ENCODE data around the gene GRIP2. TPM values are rescaled to one million over a fixed set of nuclear protein-coding genes. Genes with fewer than 3 reads are reported as not detected.

GRIP2 gene
- total RNA-seq, 1 donor from 2014 or later = 0.52 TPM

DNA sequence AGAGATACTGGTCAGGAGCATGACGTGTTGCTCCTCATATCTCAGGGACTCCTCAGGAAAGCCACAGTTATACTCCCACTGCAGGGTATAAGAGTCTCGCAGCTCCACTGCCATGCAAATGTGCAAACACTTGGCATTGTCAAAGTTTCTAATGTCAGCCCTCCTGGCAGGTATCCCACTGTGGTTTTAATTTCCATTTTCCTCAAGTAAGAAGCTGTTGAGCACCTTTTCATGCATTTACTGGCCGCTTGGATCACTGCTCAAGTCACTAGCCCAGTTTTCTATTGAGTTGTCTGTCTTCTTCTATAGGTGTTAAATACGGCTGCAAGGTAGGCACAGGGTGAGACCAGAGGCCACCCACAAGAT, 41.9 kb upstream of the GRIP2 start:
- ATAC-seq = no peak
- Histone ChIP-seq H3K4me1 (no peaks in the 10 kb centered on the region), H3K36me3 (no peaks in the 10 kb centered on the region), H3K27me3 (no peaks in the 10 kb centered on the region), H3K9me3 (no peaks in the 10 kb centered on the region), H3K27ac (no peak overlapping the region), H3K4me3 (no peak overlapping the region)
- intact Hi-C loops (cut with DNase I) = no loop called here
- TF ChIP-seq, protein P1, sequence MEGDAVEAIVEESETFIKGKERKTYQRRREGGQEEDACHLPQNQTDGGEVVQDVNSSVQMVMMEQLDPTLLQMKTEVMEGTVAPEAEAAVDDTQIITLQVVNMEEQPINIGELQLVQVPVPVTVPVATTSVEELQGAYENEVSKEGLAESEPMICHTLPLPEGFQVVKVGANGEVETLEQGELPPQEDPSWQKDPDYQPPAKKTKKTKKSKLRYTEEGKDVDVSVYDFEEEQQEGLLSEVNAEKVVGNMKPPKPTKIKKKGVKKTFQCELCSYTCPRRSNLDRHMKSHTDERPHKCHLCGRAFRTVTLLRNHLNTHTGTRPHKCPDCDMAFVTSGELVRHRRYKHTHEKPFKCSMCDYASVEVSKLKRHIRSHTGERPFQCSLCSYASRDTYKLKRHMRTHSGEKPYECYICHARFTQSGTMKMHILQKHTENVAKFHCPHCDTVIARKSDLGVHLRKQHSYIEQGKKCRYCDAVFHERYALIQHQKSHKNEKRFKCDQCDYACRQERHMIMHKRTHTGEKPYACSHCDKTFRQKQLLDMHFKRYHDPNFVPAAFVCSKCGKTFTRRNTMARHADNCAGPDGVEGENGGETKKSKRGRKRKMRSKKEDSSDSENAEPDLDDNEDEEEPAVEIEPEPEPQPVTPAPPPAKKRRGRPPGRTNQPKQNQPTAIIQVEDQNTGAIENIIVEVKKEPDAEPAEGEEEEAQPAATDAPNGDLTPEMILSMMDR (IDR thresholded peaks at IDR 0.05) = no peak
- no peak for DNase-seq

DNA sequence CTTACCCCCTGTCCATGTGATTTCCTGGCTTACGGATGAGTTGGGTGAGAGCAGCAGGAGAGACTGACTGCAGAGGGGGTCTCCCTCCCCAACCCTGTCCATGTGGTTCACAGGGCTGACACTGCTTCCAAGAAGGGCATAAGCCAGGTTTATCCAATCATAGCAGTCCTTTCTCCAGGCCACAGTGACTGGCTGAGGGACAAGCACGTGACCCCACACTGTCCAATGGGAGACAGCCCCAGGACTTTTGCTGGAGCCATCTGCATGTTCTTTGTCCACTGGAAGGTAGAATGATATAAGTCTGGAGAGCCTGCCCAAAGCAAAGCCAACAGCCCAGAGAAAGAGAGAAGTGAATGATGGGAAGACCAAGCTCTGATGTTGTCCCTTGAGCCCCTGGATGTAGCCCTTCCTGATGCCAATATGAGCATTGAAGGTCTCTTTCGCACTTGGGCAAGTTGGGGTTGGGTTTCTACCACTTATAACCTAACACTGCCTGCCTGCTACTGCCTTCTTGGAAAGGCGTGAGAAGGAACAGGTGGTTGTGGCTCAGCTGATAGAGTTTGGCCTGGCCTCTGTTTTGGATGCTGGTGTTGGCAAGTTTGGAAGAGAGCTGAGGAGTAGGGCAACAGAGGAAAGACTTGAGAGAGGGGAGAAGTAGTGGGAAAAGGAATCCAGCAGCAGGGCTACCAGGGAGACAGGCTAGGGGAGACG, 41.3 kb upstream of the GRIP2 start:
- no peak for DNase-seq
- Histone ChIP-seq H3K27me3 (no peaks in the 10 kb centered on the region), H3K9me3 (no peaks in the 10 kb centered on the region), H3K4me1 (no peaks in the 10 kb centered on the region), H3K36me3 (no peaks in the 10 kb centered on the region), H3K4me3 (no peak overlapping the region), H3K27ac (no peak overlapping the region)
- TF ChIP-seq, protein P1 (IDR thresholded peaks at IDR 0.05) = no peak
- no peak for ATAC-seq
- intact Hi-C loops (cut with DNase I) = no loop called here

DNA sequence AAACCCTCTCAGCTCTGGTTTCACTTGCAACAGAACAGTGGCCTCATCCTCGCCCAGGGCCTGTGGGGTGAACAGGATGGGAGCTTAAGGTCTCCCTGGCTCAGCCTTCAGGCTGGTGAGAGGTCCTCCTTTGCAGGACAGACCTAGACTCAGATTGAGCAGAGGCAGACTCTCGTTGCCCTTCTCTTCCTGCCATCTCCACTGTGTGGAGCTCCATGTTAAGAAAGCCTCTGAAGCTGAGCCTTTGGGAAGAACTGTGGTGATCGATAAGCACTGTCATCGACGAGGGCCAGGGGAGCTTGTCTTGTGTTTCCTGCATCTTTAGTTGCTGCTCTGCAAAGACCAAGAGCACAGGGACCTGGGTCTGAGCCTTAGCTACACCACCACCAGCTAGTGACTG, 37.8 kb upstream of the GRIP2 start:
- TF ChIP-seq, protein P1 (IDR thresholded peaks at IDR 0.05) = no peak
- DNase-seq (no peak), ATAC-seq (no peak)
- Histone ChIP-seq H3K4me1 (no peaks in the 10 kb centered on the region), H3K27ac (no peak overlapping the region), H3K4me3 (no peak overlapping the region), H3K9me3 (no peaks in the 10 kb centered on the region), H3K36me3 (no peaks in the 10 kb centered on the region), H3K27me3 (no peaks in the 10 kb centered on the region)
- intact Hi-C loops (cut with DNase I) = no loop called here

DNA sequence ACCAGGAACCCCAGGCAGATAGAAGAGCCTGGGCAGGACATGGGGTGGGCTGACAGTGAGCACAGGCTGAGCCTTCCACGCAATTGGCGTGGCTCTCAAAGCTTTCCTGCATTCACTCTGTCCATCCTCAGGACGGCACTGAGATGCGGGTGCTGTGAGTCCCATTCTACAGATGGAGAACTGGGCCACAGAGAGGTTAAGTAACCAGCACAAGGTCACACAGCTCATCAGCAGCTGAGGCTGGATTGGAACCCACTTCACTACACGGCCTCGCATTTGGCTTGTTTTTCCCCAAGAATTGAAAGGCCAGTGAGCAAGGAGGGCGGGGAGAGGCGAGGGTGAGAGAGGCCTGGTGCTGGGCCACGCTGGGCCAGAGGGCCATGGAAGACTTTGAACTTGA, 36.0 kb upstream of the GRIP2 start:
- ATAC-seq = no peak

DNA sequence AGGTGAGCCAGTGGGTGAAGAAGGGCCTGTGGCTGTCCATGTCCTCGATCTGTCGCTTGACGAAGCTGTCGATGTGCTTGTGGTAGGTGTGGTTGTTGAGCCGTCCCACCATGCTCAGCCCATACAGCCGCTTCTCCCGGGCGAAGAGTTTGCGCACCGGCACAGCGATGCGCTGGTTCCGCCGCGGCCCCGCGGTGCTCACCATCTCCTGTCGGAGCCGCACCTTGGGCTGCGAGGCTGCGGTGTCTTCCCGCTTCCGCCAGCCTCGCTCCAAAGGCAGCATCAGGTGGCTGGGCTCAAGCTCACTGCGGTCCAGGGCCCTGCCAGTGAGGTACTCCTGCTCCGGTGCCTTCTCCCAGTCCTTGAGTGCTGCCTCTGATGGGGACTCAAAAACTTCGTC, 34.0 kb upstream of the GRIP2 start:
- H3K4me3 ChIP-seq = no peak overlapping the region
- no peak overlapping the region for H3K27ac ChIP-seq
- no peaks in the 10 kb centered on the region for H3K4me1 ChIP-seq
- no peaks in the 10 kb centered on the region for H3K27me3 ChIP-seq
- no peak for DNase-seq
- intact Hi-C loops (cut with DNase I) = no loop called here
- no peaks in the 10 kb centered on the region for H3K9me3 ChIP-seq
- ATAC-seq = no peak
- H3K36me3 ChIP-seq = no peaks in the 10 kb centered on the region
- TF ChIP-seq, protein P1 (IDR thresholded peaks at IDR 0.05) = no peak

More for the DNA sequence above, 36.0 kb upstream of the GRIP2 start:
- intact Hi-C loops (cut with DNase I) = no loop called here
- Histone ChIP-seq H3K4me1 (no peaks in the 10 kb centered on the region), H3K9me3 (no peaks in the 10 kb centered on the region), H3K27me3 (no peaks in the 10 kb centered on the region), H3K27ac (no peak overlapping the region), H3K4me3 (no peak overlapping the region), H3K36me3 (no peaks in the 10 kb centered on the region)
- TF ChIP-seq, protein P1 (IDR thresholded peaks at IDR 0.05) = no peak
- DNase-seq = no peak

DNA sequence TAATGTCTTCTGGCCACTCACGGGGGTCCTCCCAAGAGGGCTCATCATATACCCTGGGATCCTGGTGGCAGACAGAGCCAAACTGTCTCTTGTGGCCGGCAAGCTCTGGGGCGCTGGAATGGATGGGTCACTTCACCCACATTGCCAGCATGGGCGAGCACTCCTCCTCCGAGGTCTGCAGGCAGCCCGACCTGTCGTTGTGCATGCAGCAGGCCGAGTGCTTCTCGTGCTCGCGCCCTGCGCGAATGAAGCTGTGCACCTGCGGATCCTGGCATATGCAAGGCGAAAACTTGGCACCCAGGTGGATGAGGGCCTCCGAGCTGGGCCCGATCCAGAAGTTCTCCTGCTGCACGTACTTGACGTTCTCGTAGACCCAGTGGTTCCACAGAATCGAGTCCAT, 33.6 kb upstream of the GRIP2 start:
- DNase-seq (no peak), ATAC-seq (no peak)
- Histone ChIP-seq H3K4me1 (no peaks in the 10 kb centered on the region), H3K27ac (no peak overlapping the region), H3K9me3 (no peaks in the 10 kb centered on the region), H3K4me3 (no peak overlapping the region), H3K27me3 (no peaks in the 10 kb centered on the region), H3K36me3 (no peaks in the 10 kb centered on the region)
- TF ChIP-seq, protein P1 (IDR thresholded peaks at IDR 0.05) = no peak
- intact Hi-C loops (cut with DNase I) = no loop called here
